IPS-18c (cell line): Measurements from ENCODE around the gene DPYD.

ENCODE experiments used
- H3K4me3 ChIP-seq: 2 replicates; pipeline ENCODE4 v1.7.0; 2013; ENCODE audit warnings: low read depth, mild to moderate bottlenecking, low read length, moderate library complexity; ENCODE audit not compliant: insufficient read depth
- H3K9me3 ChIP-seq: one replicate; pipeline ENCODE4 v1.6.1; 2013; ENCODE audit warnings: mild to moderate bottlenecking, low read length, moderate library complexity; ENCODE audit not compliant: control insufficient read depth, insufficient read depth

Gene DPYD

GRCh38 chr1:97770376-97770775 lies 150.5 kb downstream of the DPYD start:
- H3K4me3 ChIP-seq, result no peak overlapping the region
- H3K9me3 ChIP-seq, result no peaks in the 10 kb centered on the region

- Histone ChIP-seq H3K9me3 (no peaks in the 10 kb centered on the region), H3K4me3 (no peak overlapping the region)
These were observed 153.5 kb downstream of the DPYD start for GRCh38 chr1:97767381-97767780.

GRCh38 chr1:97764991-97765390 lies 155.8 kb downstream of the DPYD start:
- Histone ChIP-seq H3K9me3 (no peaks in the 10 kb centered on the region), H3K4me3 (no peak overlapping the region)

- Histone ChIP-seq H3K4me3 (no peak overlapping the region), H3K9me3 (no peaks in the 10 kb centered on the region)
These were observed 159.2 kb downstream of the DPYD start for GRCh38 chr1:97761637-97762036.

- H3K4me3 ChIP-seq, result no peak overlapping the region
- H3K9me3 ChIP-seq, result no peaks in the 10 kb centered on the region
These were observed 161.8 kb downstream of the DPYD start for GRCh38 chr1:97759078-97759477.

- Histone ChIP-seq H3K9me3 (no peaks in the 10 kb centered on the region), H3K4me3 (no peak overlapping the region)
These were observed 162.2 kb downstream of the DPYD start for GRCh38 chr1:97758541-97759057.

GRCh38 chr1:97745912-97746311 lies 174.9 kb downstream of the DPYD start:
- Histone ChIP-seq H3K4me3 (no peak overlapping the region), H3K9me3 (no peaks in the 10 kb centered on the region)

GRCh38 chr1:97744977-97745376 lies 175.9 kb downstream of the DPYD start:
- H3K9me3 ChIP-seq, result no peaks in the 10 kb centered on the region
- H3K4me3 ChIP-seq, result no peak overlapping the region

- no peak overlapping the region for H3K4me3 ChIP-seq
- no peaks in the 10 kb centered on the region for H3K9me3 ChIP-seq
These were observed 177.7 kb downstream of the DPYD start for GRCh38 chr1:97743129-97743528.

GRCh38 chr1:97740891-97741290 lies 179.9 kb downstream of the DPYD start:
- Histone ChIP-seq H3K9me3 (no peaks in the 10 kb centered on the region), H3K4me3 (no peak overlapping the region)

GRCh38 chr1:97739596-97740103 lies 181.2 kb downstream of the DPYD start:
- no peak overlapping the region for H3K4me3 ChIP-seq
- H3K9me3 ChIP-seq, result no peaks in the 10 kb centered on the region

GRCh38 chr1:97738270-97738669 lies 182.6 kb downstream of the DPYD start:
- Histone ChIP-seq H3K9me3 (no peaks in the 10 kb centered on the region), H3K4me3 (no peak overlapping the region)

- H3K9me3 ChIP-seq, result no peaks in the 10 kb centered on the region
- H3K4me3 ChIP-seq, result no peak overlapping the region
These were observed 190.6 kb downstream of the DPYD start for GRCh38 chr1:97730271-97730670.

- no peaks in the 10 kb centered on the region for H3K9me3 ChIP-seq
- no peak overlapping the region for H3K4me3 ChIP-seq
These were observed 192.4 kb downstream of the DPYD start for GRCh38 chr1:97728436-97728835.

- no peak overlapping the region for H3K4me3 ChIP-seq
These were observed 193.8 kb downstream of the DPYD start for GRCh38 chr1:97727029-97727428.

GRCh38 chr1:97726386-97726785 lies 194.4 kb downstream of the DPYD start:
- H3K9me3 ChIP-seq, result no peaks in the 10 kb centered on the region
- H3K4me3 ChIP-seq, result no peak overlapping the region

More at GRCh38 chr1:97727029-97727428, 193.8 kb downstream of the DPYD start:
- no peaks in the 10 kb centered on the region for H3K9me3 ChIP-seq

GRCh38 chr1:97721221-97721620 lies 199.6 kb downstream of the DPYD start:
- Histone ChIP-seq H3K9me3 (no peaks in the 10 kb centered on the region), H3K4me3 (no peak overlapping the region)

GRCh38 chr1:97712980-97713379 lies 207.9 kb downstream of the DPYD start:
- H3K9me3 ChIP-seq, result no peaks in the 10 kb centered on the region
- H3K4me3 ChIP-seq, result no peak overlapping the region

- Histone ChIP-seq H3K9me3 (no peaks in the 10 kb centered on the region), H3K4me3 (no peak overlapping the region)
These were observed 209.0 kb downstream of the DPYD start for GRCh38 chr1:97711858-97712257.
